OCI-LY1 (cell line): Measurements from ENCODE around the gene PDYN.

Experiments used
- EZH2 ChIP-seq: fragments of 200-600 bp; sonication (generic), shearing (Covaris generic); IDR thresholded peaks from 2 replicates; pipeline ENCODE4 v1.8.0; 2017; ENCODE audit warnings: borderline replicate concordance, mixed run types, mild to moderate bottlenecking, antibody characterized with exemption, low read length, moderate library complexity, mixed read lengths
- TF ChIP-seq, protein P1 (sequence below): fragments of 200-600 bp; sonication (generic), shearing (Covaris generic); IDR thresholded peaks from 2 replicates; pipeline ENCODE4 v1.5.1; 2017; ENCODE audit warnings: mild to moderate bottlenecking, antibody characterized with exemption, low read length, moderate library complexity, mixed read lengths

DNA sequence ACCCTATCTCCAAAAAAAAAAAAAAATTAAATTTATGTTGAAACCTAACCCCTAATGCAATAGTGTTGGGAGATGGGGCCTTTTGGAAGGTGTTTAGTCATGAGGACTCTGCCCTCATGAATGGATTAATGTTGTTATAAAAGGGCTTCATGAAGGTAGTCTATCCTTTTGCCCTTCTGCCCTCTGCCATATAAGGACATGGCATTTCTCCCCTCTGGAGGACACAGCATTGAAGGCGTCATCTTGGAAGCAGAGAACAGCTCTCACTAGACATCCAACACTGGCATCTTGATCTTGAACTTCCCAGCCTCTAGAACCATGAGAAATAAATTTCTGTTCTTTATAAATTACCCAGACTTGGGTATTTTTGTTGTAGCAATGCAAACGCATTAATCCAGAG lies 35.4 kb downstream of the PDYN start:
- TF ChIP-seq, protein P1, sequence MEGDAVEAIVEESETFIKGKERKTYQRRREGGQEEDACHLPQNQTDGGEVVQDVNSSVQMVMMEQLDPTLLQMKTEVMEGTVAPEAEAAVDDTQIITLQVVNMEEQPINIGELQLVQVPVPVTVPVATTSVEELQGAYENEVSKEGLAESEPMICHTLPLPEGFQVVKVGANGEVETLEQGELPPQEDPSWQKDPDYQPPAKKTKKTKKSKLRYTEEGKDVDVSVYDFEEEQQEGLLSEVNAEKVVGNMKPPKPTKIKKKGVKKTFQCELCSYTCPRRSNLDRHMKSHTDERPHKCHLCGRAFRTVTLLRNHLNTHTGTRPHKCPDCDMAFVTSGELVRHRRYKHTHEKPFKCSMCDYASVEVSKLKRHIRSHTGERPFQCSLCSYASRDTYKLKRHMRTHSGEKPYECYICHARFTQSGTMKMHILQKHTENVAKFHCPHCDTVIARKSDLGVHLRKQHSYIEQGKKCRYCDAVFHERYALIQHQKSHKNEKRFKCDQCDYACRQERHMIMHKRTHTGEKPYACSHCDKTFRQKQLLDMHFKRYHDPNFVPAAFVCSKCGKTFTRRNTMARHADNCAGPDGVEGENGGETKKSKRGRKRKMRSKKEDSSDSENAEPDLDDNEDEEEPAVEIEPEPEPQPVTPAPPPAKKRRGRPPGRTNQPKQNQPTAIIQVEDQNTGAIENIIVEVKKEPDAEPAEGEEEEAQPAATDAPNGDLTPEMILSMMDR = no peak
- TF ChIP-seq EZH2 = no peak
